ENCODE data around the gene CAMK2B. TPM values are rescaled to one million over a fixed set of nuclear protein-coding genes. Genes with fewer than 3 reads are reported as not detected.

The CAMK2B gene
- total and polyA plus RNA-seq, 7 experiments from 2014 or later = 0.12 to 0.61 TPM; not detected in 5

DNA sequence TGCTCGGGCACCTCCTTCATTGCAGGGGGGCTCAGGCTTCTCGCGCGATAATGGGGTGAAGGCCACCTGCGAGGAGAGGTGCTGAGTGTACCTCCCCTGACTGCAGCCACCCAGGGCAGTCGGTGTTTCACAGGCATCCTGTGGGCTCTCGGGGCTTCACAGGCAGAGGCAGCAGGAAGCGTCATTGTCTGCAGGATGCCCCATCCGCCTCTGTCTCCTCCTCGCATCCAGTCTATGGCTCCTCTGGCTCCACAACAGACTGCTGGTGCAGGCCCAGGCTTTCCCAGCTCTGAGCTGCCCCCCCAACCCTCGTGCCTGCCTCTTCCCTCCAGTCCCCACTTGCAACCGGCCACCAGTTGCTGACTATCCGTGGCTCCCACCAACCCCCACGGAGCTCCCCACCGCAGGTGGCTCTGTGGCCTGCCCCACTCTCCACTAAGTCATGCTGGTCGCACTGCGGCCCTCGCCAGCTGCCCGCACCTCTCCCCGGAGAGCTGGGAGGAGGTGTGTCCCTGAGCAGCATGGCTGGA is 36.5 kb downstream of the CAMK2B start:
- H3K27ac Mint-ChIP-seq = no peak overlapping the region
- ChIA-PET CTCF (no interaction called here), POLR2A (no interaction called here)
- no peak overlapping the region for H3K4me3 Mint-ChIP-seq
- H3K4me3 ChIP-seq (ENCODE audit: low read length) = no peak overlapping the region
- H3K36me3 Mint-ChIP-seq = no peaks in the 10 kb centered on the region
- peaks cover 0 to 25% (median 9%) of the 10 kb centered on the region in 5 donors for H3K27me3 Mint-ChIP-seq
- no peak for ATAC-seq
- no peaks in the 10 kb centered on the region for H3K27me3 ChIP-seq (ENCODE audit: control insufficient read depth in 2 of 2, insufficient read depth in 2 of 2, low read length in 2 of 2)
- no peaks in the 10 kb centered on the region for H3K9me3 ChIP-seq (ENCODE audit: control insufficient read depth in 2 of 3, low read length in 3 of 3)
- no peaks in the 10 kb centered on the region for H3K9me3 Mint-ChIP-seq
- H3K27ac ChIP-seq (ENCODE audit: low read depth, low read length) = no peak overlapping the region
- no peaks in the 10 kb centered on the region for H3K36me3 ChIP-seq (ENCODE audit: control insufficient read depth in 2 of 3, insufficient read depth in 3 of 3, low read length in 3 of 3)
- intact Hi-C loops (cut with micrococcal nuclease) = no loop called here
- peak in 1 of 9 donors; percentile 1 for DNase-seq
- H3K4me1 ChIP-seq (ENCODE audit: control insufficient read depth in 2 of 2, insufficient read depth in 2 of 2, low read length in 2 of 2) = no peaks in the 10 kb centered on the region
- peaks cover 0 to 3% (median 0%) of the 10 kb centered on the region in 7 donors for H3K4me1 Mint-ChIP-seq

GRCh38 chr7:44288381-44288685 is 37.1 kb downstream of the CAMK2B start:
- Histone ChIP-seq H3K36me3 (ENCODE audit: control insufficient read depth in 2 of 3, insufficient read depth in 3 of 3, low read length in 3 of 3) (no peaks in the 10 kb centered on the region), H3K27me3 (ENCODE audit: control insufficient read depth in 2 of 2, insufficient read depth in 2 of 2, low read length in 2 of 2) (no peaks in the 10 kb centered on the region), H3K27ac (ENCODE audit: low read depth, low read length) (no peak overlapping the region), H3K4me3 (ENCODE audit: low read length) (no peak overlapping the region), H3K4me1 (ENCODE audit: control insufficient read depth in 2 of 2, insufficient read depth in 2 of 2, low read length in 2 of 2) (no peaks in the 10 kb centered on the region), H3K9me3 (ENCODE audit: control insufficient read depth in 2 of 3, low read length in 3 of 3) (no peaks in the 10 kb centered on the region)
- DNase-seq = peak in 1 of 9 donors; percentile 2
- intact Hi-C loops (cut with micrococcal nuclease) = no loop called here
- H3K4me1 Mint-ChIP-seq = peaks cover 0 to 3% (median 0%) of the 10 kb centered on the region in 7 donors
- H3K27me3 Mint-ChIP-seq = peaks cover 0 to 22% (median 9%) of the 10 kb centered on the region in 5 donors
- H3K9me3 Mint-ChIP-seq = no peaks in the 10 kb centered on the region
- ChIA-PET POLR2A (no interaction called here), CTCF (no interaction called here)
- no peaks in the 10 kb centered on the region for H3K36me3 Mint-ChIP-seq
- no peak overlapping the region for H3K27ac Mint-ChIP-seq
- H3K4me3 Mint-ChIP-seq = no peak overlapping the region
- no peak for ATAC-seq

GRCh38 chr7:44287488-44288380 is 37.7 kb downstream of the CAMK2B start:
- ChIA-PET POLR2A (no interaction called here), CTCF (no interaction called here)
- intact Hi-C loops (cut with micrococcal nuclease) = no loop called here
- no peak overlapping the region for H3K4me3 Mint-ChIP-seq
- no peak overlapping the region for H3K27ac Mint-ChIP-seq
- DNase-seq = peak in 1 of 9 donors; percentile 3
- H3K4me1 Mint-ChIP-seq = peaks cover 0 to 3% (median 0%) of the 10 kb centered on the region in 7 donors
- H3K36me3 Mint-ChIP-seq = no peaks in the 10 kb centered on the region
- no peaks in the 10 kb centered on the region for H3K9me3 Mint-ChIP-seq
- Histone ChIP-seq H3K27me3 (ENCODE audit: control insufficient read depth in 2 of 2, insufficient read depth in 2 of 2, low read length in 2 of 2) (no peaks in the 10 kb centered on the region), H3K27ac (ENCODE audit: low read depth, low read length) (no peak overlapping the region), H3K4me3 (ENCODE audit: low read length) (no peak overlapping the region), H3K9me3 (ENCODE audit: control insufficient read depth in 2 of 3, low read length in 3 of 3) (no peaks in the 10 kb centered on the region), H3K36me3 (ENCODE audit: control insufficient read depth in 2 of 3, insufficient read depth in 3 of 3, low read length in 3 of 3) (no peaks in the 10 kb centered on the region), H3K4me1 (ENCODE audit: control insufficient read depth in 2 of 2, insufficient read depth in 2 of 2, low read length in 2 of 2) (no peaks in the 10 kb centered on the region)
- peaks cover 0 to 16% (median 6%) of the 10 kb centered on the region in 5 donors for H3K27me3 Mint-ChIP-seq
- no peak for ATAC-seq

DNA sequence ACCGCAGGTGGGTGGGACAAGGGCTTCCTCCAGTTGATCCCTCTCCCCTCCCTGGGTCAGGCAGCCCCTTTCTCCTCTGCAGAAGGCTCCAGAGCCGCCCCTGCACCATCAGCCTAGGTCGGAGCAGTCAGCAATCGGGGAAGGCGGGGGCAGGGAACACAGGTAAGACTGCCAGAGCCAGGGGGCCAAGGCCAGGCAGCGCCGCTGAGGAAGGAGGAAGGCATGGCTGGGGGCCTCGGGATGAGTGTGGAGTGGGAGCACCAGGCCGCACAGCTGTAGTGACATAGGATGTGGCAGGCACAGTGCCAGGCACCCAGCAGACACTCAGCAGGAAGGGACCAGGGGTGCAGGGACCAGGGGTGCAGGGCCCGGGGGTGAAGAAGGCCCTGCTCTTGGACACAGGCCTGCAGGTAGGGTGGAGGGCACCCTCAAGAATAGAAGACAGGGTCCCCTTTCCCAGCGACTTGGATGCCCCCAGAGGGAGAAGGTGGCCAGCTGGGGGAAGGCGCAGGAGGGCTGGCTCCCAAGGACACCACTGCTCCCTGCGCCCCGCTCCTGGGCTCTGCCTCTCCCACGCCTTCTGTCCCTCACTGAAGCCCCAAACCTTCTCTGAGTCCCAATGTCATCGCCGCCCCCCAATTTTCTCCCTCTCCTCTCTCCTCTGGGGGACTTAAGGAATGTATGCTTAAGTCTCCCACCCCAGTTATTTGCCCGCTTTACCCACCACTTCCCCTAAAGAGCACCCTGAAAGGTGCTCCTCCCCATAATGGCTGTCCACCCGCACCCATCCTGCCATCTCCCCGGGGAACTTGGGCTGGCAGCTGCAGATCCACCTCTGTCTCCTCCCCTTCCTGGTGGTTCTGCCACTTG is 38.5 kb downstream of the CAMK2B start:
- CTCF ChIA-PET = no interaction called here

DNA sequence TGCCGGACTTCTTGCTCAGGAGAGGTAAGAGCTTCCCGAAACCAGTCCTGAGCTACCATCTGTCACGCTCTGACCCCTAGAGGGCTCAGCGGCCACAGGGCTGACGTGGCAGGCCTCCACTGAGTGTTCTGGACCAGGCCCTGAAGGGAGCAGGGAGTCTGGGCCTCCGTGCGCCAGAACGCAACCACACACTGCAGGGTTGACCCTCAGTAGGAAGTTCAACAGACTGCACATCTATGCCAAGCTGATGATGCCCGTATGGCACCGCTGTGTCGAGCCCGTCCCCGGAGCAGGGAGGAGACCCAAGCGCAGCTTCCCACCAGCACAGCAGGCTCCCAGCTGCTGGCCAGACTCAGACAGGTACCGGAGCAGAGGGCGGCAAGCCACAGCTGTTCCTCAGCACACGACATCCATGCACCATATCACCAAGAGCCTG is 39.2 kb downstream of the CAMK2B start:
- H3K27ac ChIP-seq (ENCODE audit: low read depth, low read length) = no peak overlapping the region
- H3K36me3 Mint-ChIP-seq = no peaks in the 10 kb centered on the region
- intact Hi-C loops (cut with micrococcal nuclease) = no loop called here
- H3K27me3 ChIP-seq (ENCODE audit: control insufficient read depth in 2 of 2, insufficient read depth in 2 of 2, low read length in 2 of 2) = no peaks in the 10 kb centered on the region
- CTCF ChIA-PET = interaction anchor here (1.0 kb wide), 1 partner anchor 45 kb away, joined by 3 read pairs; no protein-coding TSS in a partner anchor
- POLR2A ChIA-PET = no interaction called here
- no peaks in the 10 kb centered on the region for H3K4me1 ChIP-seq (ENCODE audit: control insufficient read depth in 2 of 2, insufficient read depth in 2 of 2, low read length in 2 of 2)
- H3K9me3 Mint-ChIP-seq = no peaks in the 10 kb centered on the region
- H3K27ac Mint-ChIP-seq = no peak overlapping the region
- ATAC-seq (no peak), DNase-seq (no peak)
- H3K9me3 ChIP-seq (ENCODE audit: control insufficient read depth in 2 of 3, low read length in 3 of 3) = no peaks in the 10 kb centered on the region
- peaks cover 0 to 3% (median 0%) of the 10 kb centered on the region in 7 donors for H3K4me1 Mint-ChIP-seq
- H3K27me3 Mint-ChIP-seq = peaks cover 0 to 12% (median 6%) of the 10 kb centered on the region in 5 donors
- no peak overlapping the region for H3K4me3 ChIP-seq (ENCODE audit: low read length)
- no peaks in the 10 kb centered on the region for H3K36me3 ChIP-seq (ENCODE audit: control insufficient read depth in 2 of 3, insufficient read depth in 3 of 3, low read length in 3 of 3)
- no peak overlapping the region for H3K4me3 Mint-ChIP-seq

More for the DNA sequence above, 38.5 kb downstream of the CAMK2B start:
- Histone ChIP-seq H3K27me3 (ENCODE audit: control insufficient read depth in 2 of 2, insufficient read depth in 2 of 2, low read length in 2 of 2) (no peaks in the 10 kb centered on the region), H3K27ac (ENCODE audit: low read depth, low read length) (no peak overlapping the region), H3K36me3 (ENCODE audit: control insufficient read depth in 2 of 3, insufficient read depth in 3 of 3, low read length in 3 of 3) (no peaks in the 10 kb centered on the region), H3K4me3 (ENCODE audit: low read length) (no peak overlapping the region), H3K4me1 (ENCODE audit: control insufficient read depth in 2 of 2, insufficient read depth in 2 of 2, low read length in 2 of 2) (no peaks in the 10 kb centered on the region), H3K9me3 (ENCODE audit: control insufficient read depth in 2 of 3, low read length in 3 of 3) (no peaks in the 10 kb centered on the region)
- ATAC-seq (no peak), DNase-seq (peak in 1 of 9 donors; percentile 5)
- intact Hi-C loops (cut with micrococcal nuclease) = no loop called here
- Mint-ChIP-seq H3K4me1 (peaks cover 0 to 3% (median 0%) of the 10 kb centered on the region in 7 donors), H3K4me3 (no peak overlapping the region), H3K27ac (no peak overlapping the region), H3K36me3 (no peaks in the 10 kb centered on the region), H3K27me3 (peaks cover 0 to 12% (median 6%) of the 10 kb centered on the region in 5 donors), H3K9me3 (no peaks in the 10 kb centered on the region)
- POLR2A ChIA-PET = no interaction called here

DNA sequence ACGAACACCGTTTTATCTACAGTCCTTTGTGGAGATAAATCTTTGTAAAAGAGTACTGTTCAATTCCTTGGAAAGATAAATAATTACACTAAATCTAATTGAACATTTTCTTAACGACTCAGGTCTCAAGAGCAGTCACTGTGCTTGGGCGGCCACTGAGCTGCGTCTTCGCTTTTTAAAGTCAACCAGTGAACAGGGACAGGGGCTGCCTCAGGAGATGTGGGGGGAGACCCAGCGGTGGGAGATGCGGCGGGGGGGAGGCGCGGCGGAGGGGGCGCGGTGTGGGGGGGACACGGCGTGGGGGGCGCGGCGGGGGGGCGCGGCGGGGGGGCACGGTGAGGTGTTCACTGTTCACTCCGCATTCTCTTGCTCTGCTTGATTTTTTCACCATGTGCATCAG is 39.8 kb downstream of the CAMK2B start:
- Histone ChIP-seq H3K4me3 (ENCODE audit: low read length) (no peak overlapping the region), H3K27ac (ENCODE audit: low read depth, low read length) (no peak overlapping the region), H3K9me3 (ENCODE audit: control insufficient read depth in 2 of 3, low read length in 3 of 3) (no peaks in the 10 kb centered on the region), H3K36me3 (ENCODE audit: control insufficient read depth in 2 of 3, insufficient read depth in 3 of 3, low read length in 3 of 3) (no peaks in the 10 kb centered on the region), H3K27me3 (ENCODE audit: control insufficient read depth in 2 of 2, insufficient read depth in 2 of 2, low read length in 2 of 2) (no peaks in the 10 kb centered on the region), H3K4me1 (ENCODE audit: control insufficient read depth in 2 of 2, insufficient read depth in 2 of 2, low read length in 2 of 2) (no peaks in the 10 kb centered on the region)
- POLR2A ChIA-PET = no interaction called here
- H3K27ac Mint-ChIP-seq = no peak overlapping the region
- intact Hi-C loops (cut with micrococcal nuclease) = no loop called here
- CTCF ChIA-PET = interaction anchor here (1.0 kb wide), 1 partner anchor 45 kb away, joined by 3 read pairs; no protein-coding TSS in a partner anchor
- peaks cover 0 to 3% (median 0%) of the 10 kb centered on the region in 7 donors for H3K4me1 Mint-ChIP-seq
- DNase-seq (no peak), ATAC-seq (no peak)
- H3K9me3 Mint-ChIP-seq = no peaks in the 10 kb centered on the region
- peaks cover 0 to 6% (median 3%) of the 10 kb centered on the region in 5 donors for H3K27me3 Mint-ChIP-seq
- no peak overlapping the region for H3K4me3 Mint-ChIP-seq
- no peaks in the 10 kb centered on the region for H3K36me3 Mint-ChIP-seq

All from naive thymus-derived CD4-positive, alpha-beta T cell (primary cell).